D341Med (cell line): ENCODE data around the gene FAM204A.

Experiments used
- DNase-seq: peaks from one replicate; pipeline ENCODE4 v3.0.0; 2012; ENCODE audit warnings: low spot score

The FAM204A gene

DNA sequence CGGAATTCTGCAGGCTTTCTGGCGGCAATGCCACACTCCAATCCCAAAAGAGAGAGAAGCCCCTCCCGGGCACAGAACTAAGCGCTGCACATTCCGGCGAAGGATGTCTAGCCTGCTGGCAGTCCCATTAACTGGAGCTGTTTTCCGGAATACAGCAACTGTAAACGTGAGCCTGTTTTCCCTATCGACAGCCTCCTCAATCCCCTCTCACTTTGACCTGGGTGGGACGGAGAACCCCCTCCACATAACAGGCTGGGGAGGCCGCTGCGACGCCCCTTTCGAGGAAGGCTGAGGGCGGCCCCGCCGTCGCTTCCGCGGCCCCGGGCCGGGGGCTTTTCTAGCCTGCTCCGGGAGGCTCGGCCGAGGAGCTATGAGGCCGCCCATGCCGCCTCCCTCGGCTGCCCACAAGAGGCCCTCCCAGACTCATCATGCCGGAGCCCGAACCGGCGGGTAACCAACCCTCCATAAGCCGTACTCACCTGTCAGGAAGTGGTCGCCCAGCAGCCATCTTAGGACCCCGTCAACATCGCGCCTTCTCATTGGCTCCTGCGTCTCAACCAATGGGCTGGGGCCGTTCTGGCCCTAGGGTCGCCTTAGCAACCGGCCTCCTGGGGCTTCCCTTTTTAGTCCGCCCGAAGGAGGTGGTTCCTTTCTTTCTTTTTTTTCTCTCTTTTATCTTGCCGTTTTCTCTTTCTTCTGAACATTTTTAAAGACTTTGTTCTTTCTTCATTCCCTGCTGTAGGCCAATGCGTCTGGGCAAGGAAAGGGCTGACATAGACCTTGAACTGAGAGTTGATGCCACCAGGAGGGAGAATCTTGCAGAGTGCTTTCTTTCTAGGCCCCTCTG, at the start of gene FAM204A:
FAM204A (minus strand) TSS at position 534 of the 847 bp plus-strand sequence. CDS start 5,909 bp downstream, outside the sequence.
- DNase-seq, result peak; percentile 93

DNA sequence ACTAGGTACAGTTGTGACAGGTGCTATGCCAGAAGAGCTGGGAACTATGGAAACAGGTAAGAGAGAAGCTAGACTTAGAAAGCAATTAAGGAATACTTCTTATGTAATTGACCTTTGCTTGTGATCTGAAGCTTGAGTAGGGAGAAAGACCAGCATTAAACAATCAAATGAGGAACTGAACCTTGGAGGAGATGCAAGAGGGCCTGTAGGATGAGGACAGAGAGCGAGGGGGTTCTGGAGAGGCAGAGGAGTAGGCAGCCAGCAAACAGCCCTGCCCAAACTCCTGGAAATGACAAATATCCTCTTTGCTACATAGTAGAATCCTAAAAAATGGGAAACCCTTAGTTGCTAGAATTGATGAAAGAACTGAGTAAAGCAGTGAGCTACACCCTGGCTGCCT, 41.6 kb upstream of the FAM204A start:
- DNase-seq, result no peak

DNA sequence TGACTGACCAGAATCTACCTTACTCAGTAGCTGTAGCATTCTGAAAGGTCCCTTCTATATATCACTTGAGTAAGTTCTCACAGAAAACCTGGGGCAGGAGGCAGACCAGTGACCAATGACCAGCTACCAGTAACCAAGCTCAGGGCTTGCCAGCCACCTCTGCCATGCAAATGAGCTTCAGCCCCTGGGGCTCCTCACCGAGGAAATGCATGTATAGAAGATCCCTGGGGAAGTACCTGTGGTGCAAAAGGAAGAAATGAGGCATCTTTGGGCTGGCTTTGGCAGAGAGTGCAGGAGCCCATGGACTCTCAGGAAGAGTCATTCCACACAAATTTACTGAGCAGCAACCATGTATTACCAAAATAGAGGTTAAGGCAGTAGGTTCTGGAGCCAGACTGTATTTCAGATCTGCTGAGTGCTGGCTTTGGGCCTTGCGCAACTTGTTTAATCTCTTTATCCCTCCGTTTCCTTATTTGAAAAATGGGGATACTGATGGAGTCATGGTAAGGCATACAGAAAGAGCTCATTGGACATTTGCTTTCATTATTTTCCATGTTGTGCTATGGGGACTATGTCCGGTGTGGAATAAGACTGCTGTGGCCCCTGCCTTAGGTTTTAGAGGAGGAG, 41.1 kb upstream of the FAM204A start:
- DNase-seq, result no peak

DNA sequence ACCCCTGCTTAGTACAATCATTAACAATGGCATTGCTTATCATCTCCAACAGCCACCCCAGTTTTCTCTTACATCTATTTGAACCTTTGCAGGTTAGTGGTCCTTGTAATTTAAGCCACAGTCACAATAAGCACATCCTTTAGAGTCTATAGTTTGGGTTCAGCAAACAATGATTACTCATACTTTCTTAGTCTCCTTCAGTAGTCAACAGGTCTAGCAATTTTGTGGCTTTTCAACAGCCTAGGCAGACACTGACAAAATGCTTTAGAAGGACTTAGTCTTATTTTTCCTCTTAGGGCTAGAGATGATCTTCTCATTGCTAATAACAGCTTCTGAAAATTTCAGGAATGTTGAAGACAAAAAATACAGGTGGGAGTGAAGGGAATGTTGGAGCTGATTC, 32.3 kb upstream of the FAM204A start:
- no peak for DNase-seq

DNA sequence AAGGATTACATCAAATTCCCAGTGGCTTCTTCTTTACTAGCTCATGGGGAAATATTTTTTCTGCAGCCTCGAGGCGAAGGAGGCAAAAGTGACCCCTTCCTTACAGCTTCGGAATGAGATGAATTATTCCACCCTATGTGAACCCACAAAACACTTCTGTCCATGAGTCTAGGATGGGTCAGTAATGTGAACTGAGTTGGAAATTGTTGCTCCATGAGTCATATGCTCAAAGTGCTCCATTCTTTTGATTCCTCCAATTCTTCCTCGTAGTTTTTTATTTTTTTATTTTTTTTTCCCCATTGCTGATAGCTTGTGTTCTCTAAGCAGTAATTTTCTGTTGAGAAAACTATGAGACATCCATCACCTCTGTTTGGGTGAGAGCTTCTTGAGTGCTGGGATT, 31.7 kb upstream of the FAM204A start:
- no peak for DNase-seq

DNA sequence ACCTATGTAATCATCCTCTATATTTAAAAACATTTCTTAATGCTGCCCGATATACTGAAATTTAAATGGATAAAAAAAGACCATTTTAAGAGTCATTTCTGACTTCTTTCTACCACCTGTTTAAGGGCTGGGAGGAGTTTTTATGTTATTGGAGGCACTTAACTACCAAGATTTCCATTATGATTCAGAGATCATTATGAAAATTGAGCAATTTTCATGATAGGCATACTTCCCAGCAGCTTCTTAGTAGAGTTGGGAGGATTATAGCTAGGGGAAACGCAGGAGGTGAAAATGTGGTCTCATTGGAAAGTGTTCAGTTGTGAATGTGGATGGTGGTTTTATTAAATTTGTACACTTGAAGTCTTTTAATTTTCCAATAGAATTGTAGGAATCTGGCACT, 28.4 kb upstream of the FAM204A start:
- DNase-seq, result no peak

DNA sequence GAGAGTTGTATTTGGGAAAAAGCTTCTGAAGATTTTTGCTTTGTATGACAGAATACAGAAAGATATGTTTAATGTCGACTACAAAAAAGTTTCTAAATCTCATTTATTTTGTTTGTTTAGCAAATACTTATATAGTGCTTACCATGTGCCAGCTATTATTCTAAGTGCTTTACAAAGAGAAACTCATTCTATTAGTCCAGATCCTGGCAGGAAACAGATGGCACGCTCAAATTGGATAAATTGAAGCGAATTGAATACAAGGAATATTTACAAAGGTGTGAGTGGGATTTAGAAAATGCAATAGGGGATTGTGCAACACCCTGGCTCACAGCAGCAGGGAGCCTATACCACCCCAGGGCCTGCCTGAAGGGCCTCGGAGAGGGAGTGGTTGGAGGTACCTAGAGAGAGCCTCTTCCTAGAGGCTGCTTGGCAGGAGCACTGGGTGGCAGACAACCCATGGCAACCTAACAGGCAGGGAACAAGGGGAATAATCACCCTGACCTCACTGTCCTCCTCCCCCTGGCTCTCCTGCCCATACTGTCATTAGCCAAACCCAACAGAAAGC, 27.6 kb upstream of the FAM204A start:
- DNase-seq, result peak; percentile 13

DNA sequence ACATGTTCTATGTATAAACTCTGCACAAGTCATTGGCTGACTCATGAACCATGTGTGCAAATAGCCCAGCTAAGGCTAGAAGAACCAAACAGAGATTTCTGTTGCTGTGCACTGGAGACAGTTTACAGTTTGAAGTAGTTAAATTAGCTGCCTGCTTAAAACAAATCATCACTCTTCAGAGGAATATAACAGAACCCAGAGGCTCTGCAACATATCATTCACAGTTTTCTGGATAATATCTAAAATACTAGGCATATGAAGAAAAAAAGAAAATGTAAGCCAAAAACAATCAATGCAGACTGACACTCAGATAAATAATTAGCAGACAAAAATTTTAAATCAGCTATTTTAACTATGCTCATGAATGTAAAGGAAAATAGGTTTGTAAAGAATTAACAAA, 23.6 kb upstream of the FAM204A start:
- no peak for DNase-seq

DNA sequence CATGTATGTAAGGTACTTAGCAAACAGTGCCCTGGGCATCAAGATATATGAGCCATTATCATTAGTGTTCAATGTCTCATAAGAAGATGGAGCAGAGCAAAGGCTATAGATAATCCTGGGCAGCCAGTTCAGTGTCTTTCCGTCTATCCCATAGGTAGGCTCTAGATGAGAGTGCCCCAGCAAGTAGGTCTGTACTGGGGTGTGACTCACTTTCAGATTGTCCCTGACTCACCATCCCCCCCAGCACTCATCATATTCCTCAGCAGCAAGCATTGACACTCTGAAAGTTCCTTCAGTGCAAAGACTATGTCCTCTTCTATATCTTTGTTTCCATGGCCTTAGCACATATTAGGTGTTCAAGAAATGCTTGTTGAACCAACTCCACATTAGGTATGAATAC, 20.0 kb upstream of the FAM204A start:
- no peak for DNase-seq

DNA sequence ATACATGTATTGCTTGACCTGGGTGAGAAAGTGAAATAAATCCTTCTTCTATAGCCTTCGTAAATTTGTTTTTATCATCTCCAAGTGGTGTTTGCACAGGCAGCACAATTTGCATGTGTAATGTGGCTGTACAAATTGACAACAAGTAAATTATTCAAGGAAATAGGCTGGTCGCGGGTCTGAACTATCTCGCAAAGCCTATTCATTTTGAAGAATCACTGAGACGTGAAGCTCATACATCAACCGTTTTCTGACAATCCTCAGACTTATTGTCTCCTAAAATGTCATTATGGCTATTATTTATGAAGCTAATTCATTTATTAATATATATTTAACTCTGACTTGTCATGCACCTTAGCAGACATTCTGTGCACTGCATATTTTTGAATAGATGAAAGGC, 16.2 kb upstream of the FAM204A start:
- DNase-seq, result no peak

DNA sequence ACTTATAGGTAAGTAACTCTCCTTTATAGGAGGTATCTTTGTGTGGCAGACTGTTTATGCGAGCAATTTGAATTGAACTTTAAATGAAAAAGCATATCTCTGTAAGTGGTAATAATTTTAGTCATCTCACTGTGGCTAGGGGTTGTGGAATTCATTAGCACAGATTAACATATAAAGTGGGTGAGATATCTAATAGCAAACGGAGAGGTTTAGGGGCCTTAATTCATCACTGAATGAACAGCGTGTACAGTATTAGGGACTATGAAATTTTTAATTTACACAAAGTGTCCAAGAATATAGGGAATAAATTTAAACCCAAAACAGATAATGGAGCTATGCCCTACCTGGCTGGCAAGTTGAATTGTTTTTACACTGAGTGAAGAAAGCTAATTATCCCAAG, 15.7 kb upstream of the FAM204A start:
- no peak for DNase-seq

DNA sequence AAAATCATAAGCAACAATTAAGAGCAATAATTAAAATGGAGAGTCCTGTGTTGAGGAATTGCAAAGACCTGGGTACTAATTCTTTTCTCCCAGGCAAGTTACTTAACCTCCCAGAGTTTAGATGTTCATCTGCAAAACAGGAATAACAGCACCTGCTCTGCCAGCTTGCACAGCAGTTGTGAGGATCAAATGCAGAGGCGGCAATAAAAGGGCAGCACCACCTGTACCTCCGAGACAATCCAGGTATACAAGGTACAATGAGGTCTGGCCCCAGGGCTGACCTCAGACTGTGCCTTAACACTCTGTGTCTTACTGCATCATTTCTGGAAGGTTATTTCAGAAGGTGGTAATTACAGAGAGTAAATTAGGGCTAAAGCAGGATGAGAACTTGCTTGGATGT, 14.5 kb upstream of the FAM204A start:
- DNase-seq, result no peak

DNA sequence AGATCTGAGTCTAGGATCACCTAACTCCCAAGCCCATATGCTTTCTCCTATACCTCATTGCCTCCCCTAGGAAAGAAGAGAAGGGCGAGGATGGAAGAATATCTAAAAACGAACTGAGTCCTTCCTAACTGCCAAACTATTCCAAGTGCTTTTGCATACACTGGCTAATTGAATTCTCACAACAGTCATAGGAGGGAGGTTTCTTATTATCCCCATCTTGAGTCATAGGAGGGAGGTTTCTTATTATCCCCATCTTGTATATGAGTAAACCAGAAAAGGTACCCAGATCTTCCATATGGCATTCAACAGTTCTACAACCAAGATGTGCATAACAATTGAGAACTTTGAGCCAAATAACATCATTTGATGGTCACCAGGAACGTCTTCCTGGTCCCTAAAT, 13.1 kb upstream of the FAM204A start:
- no peak for DNase-seq

DNA sequence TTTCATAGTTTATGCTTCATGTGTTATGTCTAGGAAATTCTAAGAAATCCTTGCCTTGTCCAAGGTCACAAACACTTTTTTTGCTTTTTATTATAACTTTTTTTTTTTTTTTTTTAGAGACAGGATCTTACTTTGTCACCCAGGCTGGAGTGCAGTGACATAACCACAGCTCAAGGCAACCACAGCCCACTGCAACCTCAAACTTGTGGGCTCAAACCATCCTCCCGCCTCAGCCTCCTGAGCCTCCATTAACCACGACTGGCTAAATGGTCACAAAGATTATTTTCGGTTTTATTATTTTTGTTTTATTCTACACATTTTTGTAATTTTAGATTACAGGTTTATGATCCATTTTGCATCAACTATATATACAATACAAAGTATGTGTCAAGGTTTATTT, 7.1 kb upstream of the FAM204A start:
- DNase-seq, result no peak

DNA sequence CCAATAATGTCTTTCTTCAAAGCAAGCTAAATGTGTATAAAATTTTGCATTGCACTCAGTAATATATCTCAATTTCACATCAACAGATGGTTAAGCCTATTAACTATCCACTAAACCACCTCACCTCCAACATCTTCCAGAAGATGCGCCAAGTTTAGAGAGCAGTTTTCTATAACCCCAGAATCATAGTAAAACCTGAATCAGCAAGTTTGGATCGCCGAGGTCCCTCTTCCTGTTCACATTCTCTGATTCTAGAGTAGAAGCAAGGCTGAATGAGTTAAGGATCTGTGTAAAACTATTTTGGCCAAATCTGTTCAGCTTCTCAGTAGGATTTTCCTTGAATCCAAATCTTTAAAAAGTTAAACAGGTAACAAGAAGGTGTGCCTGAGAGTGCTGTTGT, 1.4 kb upstream of the FAM204A start:
- no peak for DNase-seq

DNA sequence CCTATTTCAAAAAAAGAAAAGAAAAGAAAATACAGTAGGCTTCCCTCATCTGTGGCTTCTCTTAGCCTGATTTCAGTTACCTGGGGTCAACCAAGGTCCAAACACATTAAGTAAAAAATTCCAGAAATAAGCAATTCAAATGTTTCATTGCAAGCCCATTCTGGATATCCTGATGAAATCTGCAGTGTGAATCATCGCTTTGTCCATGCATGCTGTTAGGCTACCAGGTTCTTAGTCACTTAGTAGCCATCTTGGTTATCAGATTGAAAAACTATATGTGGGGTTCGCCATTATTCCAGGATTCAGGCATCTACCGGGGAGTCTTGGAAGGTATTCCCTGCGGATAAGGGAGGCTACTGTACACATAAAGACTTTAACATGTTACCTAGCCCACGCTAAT, 991 bp upstream of the FAM204A start:
- no peak for DNase-seq

DNA sequence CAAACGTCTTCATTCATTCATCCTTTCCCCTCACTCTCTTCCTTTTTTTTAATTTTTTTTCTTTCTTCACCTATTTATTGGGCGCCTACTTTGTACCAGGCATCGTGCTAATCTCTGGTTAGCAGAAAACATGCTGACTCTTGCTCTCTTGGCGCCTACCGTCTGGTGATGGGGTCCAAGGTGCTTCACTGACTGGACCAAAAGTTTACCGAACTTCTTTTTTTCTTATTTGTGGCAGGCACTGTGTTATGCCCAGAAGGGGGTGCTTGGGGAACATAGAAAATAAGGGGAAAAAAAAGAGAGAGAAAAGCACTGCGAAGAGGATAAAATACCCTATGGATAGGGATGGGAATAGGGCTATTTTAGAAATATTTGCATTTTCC, 505 bp upstream of the FAM204A start:
- no peak for DNase-seq

DNA sequence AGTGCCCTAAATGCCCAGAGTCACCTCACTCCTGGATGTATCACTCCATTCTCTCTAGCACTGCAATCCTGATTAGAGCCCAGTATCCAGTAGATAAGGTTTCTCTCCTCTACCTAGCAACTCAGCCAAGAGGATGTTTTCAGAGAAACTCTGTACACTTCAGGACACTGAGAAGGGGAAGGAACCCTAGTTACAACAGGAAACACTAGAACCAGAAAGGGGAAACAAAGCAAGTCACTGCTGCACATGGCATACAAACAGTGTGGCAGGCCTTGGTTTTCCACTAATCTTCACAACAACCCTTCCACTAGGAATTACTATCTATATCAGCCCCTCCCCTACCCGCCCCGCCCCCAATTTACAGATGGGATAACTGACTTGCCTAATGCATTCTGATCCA, 1.6 kb downstream of the FAM204A start:
- DNase-seq, result no peak

DNA sequence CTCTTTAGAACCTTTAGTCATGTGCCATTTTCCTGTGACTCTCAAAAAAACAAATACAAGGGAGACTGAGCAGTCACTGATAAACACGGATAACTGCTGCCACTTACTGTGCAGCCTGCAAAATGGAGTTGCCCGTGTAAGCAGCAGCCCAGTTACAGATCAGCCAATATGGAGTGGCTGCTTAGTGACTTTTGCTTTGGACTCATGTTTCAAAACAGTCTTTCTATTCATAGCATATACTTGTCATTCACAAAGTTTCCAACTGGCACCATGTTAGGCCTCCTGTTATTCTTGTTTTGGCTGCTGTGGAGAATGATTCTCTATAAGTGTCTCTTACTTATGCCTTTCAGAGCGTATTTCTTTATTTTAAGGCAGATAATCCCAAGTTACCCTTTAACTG, 3.0 kb downstream of the FAM204A start:
- DNase-seq, result no peak

DNA sequence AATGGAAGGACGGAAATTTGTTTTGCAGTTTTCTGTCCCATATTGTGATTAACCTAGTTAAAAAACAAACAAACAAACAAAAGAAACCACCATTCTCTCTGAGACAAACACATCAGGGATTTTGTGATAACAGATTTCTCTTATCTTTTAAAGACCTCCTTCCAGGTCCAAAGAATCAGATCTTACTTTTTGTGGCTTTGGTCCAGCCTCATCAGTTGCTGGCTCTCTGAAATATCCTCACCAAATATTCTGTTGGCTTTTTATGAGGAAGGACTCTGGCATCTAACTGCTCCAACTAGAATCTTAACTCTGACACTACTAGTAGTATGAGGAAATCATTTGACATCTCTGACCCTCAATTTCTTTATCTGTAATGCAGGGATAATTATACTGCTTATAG, 4.8 kb downstream of the FAM204A start:
- no peak for DNase-seq

DNA sequence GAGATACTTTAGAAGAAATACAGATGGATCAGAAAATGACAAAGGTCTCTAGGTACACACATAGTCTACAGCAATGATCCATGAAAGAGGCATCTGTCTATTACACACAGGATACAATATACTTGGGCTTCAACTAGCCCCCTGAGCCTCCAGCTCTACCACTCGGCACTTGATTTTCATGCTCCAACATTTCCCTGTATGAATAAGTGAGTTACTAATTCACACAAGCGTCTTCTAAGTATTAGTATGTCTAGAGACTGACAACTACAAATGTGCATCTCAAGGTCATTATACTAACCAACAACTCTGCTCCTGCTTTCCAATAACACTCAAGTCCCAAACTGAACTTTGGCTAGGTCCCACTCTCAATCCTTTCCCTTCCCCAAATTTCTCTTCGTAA, 8.3 kb downstream of the FAM204A start:
- no peak for DNase-seq

DNA sequence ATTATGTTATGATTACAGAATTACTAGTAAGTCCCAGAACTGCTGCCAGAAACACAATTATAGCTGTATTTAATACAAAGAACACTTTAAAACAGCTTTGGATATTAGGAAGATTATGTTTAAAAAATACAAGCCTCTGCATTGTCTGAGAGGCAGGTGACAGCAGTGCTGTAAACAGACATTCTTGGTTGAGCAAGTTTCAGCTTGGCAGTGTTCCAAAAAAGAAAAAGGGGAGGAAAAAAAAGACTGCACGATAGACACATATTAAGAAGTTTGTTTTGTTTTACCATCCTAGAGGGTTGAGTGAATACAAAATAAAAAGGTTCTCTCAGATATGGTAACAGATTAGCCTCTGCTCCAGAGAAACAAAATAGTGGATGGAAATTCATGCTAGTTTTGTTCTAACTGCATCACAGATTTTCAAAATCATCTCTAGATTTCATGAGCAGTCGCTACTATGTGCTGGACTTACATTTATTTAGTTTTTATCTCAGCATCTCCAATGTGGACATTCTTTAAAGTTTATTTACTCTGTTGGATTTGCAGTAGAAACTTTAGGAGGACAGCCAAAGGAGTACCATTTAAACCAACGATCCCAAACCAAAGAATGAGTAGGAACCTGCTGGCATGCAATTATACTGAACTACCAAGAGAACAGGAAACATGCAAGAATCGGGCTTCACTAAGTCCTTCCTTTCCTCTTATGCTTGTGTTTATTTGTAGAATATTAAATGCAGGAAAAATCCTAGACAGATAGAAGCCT, 9.0 kb downstream of the FAM204A start:
- no peak for DNase-seq

DNA sequence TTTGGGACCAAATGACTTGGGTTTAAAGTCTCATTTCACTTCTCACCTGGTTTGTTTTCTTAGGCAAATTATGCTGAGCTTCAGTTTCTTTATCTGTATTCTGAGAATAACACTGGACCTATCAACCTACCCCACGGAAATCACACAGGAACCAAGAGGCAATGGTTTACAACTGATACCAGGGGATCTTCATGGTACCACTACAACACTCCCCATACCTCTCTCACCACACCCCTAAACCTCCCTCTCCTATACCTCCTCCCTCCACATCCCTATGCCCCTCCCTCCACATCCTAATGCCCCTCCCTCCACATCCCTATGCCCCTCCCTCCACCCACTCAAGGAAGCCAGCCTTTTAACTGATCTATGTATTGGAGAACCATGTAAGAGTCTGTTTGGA, 9.9 kb downstream of the FAM204A start:
- no peak for DNase-seq
